Fibroblast of skin of back (primary cell): ENCODE measurements around the gene SLC25A25.

Experiments
- DNase-seq: peaks from one replicate; pipeline ENCODE4 v3.0.0-alpha.2; 2013

Gene SLC25A25

DNA sequence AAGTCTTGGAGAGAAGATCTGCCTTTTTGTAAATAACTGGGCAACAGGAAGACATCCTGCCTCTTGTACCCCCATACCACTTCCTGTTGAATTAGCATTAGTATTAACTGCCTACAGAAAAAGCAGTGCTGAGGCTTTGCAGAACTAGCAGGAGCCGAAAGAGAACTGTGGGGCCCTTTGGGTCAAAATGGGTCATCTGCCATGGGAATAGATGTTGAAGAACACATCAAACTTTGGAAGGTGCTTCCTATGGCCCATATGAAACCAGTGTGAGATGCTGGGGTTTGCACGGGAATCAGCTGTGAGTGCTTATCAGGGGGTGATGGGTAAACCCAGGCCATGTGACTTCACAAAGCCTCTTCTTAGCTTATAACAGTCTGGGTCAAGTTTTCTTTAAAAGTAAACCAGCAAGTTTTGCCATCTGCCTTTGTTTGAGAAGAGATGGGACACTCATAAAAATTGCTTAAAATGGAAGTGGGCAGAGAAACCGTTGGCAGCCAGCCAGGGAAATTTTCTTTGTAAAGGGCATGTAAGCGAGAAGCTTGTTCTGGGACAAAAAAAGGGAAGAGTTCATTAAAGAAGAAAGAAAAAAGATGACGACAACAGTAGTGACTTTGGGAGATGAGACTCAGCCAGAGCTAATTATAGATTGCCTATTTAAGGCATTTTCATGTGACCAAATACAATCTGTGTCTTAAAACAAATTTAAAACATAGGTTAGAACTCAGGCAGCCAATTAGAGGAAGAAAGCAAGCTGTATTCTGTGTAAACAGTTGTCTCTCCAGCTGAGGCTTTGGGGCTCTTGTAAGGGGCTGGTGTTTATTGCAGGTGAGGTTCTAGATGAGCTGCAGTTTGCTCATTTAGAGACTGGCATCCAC is 4.4 kb downstream of the SLC25A25 start:
- peak; percentile 86 for DNase-seq

GRCh38 chr9:128073253-128073886 is 5.3 kb downstream of the SLC25A25 start:
- DNase-seq = no peak

GRCh38 chr9:128077847-128078503 is 9.9 kb downstream of the SLC25A25 start:
- DNase-seq = no peak

DNA sequence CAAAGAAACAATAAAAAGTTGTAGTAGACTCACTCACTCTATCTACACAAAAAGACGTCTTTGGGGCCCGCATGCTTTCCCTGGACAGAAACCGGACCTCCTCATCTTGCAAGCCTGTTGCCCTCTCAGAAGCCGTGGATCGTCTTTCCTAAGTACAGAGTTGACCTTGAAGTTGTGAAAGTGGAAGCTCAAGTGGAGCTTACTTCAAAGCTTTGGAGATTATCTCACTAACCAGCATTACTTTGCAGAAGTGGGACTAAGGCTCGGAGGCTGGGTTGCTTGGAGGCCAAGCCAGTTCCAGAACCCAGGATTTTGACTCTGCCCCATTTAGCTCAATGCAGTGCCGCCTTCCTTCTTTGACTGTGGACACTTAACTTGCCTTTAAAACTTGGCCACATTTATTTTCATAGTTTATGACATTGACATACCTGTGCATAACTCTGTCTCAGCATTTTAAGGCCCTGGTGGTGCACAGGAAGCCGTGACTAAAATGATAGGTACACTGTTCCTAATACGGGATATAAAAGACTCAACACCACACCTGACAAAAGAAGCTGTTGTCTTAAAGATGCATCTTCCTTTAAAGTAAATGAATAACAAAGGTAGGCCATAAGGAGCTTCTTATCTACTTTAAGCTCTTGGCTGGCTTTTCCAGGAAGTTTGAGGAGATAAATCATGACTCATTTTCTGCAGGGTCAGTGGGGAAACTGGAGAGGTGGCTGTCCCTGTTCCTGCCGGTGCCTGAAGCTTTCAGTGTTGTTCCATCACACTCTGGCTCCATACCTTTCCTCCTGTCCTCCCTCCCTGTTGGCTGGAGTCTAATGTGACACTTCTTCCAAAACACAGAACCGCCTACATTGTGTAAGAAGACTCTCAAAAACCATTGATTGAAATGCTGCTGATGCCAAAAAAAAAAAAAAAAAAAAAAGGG is 10.7 kb downstream of the SLC25A25 start:
- DNase-seq = peak; percentile 41

GRCh38 chr9:128080206-128080605 is 12.2 kb downstream of the SLC25A25 start:
- DNase-seq = no peak

DNA sequence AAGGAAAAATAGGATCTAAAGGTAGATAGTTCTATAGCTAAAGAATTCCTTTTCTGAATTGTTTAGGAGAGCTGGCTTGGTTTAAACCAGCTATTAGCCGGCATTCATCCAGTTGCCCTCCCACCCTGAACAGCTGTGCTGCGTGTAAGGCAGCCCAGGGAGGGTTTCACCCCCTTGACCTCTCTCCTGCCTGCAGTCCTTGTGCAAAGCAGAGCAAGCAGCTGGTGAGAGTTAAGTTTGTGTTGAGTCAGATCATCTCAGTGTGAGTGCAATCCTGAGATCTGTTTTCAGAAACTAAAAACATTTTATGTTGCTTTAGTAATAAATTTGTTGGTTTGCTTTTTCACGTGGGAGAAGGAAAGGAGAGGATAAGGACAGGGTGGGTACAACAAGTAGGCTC is 13.0 kb downstream of the SLC25A25 start:
- peak; percentile 76 for DNase-seq

GRCh38 chr9:128082151-128082550 is 14.1 kb downstream of the SLC25A25 start:
- no peak for DNase-seq

DNA sequence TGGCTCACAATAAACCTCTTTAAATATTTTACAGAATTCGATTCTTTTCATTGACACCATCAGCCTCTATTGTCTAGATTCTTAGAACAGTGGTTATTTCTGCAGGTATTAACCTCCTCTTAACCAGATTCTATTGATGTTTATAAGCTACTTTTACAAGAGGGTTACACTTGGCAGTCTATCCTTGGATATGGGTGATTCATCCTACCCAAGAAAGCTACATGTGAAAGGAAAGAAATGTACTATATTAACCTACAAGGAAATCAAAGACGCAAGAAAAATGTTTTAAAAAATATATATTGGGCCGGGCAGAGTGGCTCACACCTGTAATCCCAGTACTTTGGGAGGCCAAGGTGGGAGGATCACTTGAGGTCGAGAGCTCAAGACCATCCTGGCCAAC is 16.7 kb downstream of the SLC25A25 start:
- no peak for DNase-seq

- DNase-seq = no peak
Measured at GRCh38 chr9:128085943-128086342, 17.9 kb downstream of the SLC25A25 start.

DNA sequence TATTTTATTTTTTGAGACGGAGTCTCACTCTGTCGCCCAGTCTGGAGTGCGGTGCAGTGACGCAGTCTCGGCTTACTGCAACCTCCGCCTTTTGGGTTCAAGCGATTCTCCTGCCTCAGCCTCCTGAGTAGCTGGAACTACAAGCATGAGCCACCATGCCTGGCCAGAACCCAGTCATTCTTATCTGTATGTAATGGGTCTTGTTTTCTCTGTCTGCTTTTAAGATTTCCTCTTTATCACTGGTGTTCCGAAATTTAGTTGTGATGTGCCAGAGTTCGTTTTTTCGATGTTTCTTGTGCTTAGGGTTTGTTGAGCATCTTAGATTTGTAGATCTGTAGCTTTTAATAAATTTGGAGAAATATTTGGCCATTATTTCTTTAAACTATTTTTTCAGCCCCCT is 19.2 kb downstream of the SLC25A25 start:
- DNase-seq = no peak

DNA sequence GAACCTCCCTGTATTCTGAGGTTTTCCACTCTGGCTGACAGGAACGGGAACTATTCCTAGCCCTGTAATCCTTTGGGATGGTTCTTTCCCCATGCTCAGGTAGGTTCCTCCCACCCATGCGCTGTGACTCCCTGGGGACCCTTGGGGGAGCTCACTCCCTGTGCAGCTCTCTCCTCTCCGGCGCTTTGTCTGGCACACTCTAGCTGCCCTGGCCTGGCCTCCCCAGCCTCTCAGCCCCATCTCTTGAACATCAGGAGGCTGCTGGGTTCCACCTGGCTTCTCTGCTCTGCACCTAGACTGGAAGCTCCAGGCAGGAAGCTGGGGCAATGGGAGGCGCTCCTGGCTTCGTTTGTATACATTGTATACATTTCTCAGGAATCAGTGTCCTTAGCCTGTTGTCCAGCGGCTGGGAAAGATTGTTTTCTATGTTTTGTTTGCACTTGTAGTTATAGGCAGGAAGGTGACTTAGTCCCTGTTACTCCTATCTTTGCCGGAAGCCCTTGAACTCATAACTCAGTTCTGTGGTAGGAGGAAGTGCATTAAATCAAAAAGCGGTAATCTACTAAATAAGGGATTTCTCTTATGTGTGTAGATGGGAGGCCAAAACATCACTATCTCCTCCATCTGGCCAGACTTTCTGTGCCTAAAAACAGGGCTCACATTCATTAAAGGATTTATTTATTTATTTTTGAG is 20.4 kb downstream of the SLC25A25 start:
- DNase-seq = no peak

- DNase-seq = no peak
Measured at GRCh38 chr9:128089299-128089698, 21.3 kb downstream of the SLC25A25 start.

DNA sequence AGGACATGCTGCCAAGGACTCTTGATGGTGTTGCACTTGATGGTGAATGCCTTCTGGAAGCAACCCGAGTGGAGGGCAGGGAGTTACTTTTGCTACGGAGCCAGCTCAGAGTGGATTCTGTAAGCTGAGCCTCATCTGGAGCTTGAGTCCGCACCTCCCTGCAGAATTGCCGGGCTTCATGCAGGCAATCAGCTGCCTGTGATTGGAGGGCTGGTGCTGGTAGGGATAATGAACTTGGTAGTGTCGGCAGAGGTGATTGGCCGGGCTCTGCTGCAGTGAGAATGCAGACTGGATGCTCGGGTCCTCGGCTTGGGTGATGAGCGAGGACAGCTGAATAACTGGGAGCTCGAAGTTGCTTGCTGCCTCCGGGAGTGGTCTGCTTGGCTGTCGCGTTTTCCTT is 23.1 kb downstream of the SLC25A25 start:
- DNase-seq = peak; percentile 78

DNA sequence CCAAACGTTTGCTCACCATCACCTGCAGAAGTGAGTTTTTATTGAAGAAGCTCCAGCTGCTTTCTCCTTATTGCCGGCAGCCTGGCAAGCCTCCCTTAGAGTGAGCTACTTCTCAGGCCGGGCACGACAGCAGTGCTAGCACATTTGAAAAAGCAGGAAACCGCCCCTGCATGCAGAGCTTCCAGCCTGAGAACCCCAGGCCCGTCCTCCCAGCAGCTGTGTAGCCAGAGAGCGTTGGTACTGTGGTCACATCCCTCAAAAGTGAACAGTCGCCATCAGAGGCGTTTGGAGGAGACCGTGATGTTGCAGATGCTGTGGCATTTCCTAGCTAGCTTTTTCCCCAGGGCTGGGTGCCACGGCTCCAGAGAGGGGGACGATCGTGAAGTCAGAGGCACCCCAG is 23.5 kb downstream of the SLC25A25 start:
- no peak for DNase-seq

GRCh38 chr9:128092199-128092977 is 24.4 kb downstream of the SLC25A25 start:
- DNase-seq = no peak

- DNase-seq = no peak
Measured at GRCh38 chr9:128093011-128093410, 25.0 kb downstream of the SLC25A25 start.

DNA sequence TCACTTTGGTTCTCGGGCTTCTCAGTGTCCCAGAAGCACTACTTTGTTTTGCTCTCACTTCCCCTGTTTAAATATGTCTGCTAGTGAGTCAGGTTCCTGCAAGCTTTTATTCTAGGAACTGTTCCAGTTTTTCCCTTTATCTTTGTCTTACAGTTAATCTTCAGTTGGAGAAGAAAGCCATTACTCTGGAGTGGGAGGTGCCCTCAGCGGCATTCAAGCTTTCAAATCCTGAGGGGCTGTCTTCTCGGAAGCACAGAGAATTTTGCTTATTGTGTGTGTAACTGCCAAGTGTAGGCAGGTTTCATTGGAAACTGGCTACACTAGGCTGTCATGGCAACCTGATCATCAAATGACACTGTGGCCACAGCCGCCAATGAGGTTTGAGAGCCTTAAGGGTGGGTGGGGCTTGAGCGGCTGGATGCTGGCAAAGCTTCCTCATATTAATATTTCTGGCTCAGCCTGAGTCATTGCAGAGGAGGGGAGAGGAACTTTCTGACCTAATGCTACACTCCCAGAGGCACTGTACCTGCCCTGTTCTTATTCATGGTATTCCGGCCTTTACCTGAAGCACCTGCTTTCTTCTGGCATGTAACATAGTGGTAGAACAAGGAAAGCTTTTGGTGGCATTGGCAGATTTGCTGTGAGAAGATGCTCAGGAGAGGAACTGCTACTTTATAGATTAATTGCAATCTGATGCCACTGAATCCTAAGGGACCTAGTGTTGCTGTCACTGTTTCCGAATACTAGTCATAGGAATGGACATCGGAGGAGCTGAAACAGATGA is 26.3 kb downstream of the SLC25A25 start:
- DNase-seq = peak; percentile 98

DNA sequence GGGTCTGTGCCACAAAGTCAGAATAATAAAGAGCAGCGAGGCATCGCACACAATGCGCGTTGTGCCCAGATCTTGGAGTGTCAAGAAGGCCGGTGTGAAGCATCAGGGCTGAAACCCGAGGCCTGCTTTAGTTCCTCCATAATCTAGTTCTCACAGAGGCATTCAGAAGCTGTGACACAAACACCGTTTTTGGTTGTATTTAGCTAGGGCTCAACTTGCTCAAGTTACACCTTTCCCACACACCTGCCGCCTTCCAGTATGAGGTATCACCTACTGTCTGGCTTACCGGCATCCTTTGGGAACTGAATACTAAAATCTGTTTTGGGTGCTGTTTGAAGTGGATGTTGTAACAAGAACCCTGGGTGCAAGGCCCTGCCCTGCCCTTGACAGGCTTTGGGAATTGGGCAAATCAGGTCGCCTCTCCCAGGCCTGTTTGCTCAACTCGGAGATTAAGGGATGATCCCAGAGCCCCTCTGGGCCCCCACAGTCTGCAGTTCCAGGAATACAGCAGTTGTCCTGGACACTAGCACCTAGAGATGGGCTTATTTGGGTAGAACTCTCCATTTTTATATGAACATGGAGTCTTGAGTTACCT is 27.0 kb downstream of the SLC25A25 start:
- DNase-seq = no peak
